GM19324 (cell line): ENCODE results near the gene RPLP2.

ENCODE experiments used
- ATAC-seq: cut with Tn5 transposase; IDR thresholded peaks from one replicate; pipeline ENCODE4 v1.9.1; 2021; ENCODE audit warnings: mild to moderate bottlenecking, moderate library complexity; ENCODE audit not compliant: unreplicated experiment, low FRiP score

RPLP2 gene

DNA sequence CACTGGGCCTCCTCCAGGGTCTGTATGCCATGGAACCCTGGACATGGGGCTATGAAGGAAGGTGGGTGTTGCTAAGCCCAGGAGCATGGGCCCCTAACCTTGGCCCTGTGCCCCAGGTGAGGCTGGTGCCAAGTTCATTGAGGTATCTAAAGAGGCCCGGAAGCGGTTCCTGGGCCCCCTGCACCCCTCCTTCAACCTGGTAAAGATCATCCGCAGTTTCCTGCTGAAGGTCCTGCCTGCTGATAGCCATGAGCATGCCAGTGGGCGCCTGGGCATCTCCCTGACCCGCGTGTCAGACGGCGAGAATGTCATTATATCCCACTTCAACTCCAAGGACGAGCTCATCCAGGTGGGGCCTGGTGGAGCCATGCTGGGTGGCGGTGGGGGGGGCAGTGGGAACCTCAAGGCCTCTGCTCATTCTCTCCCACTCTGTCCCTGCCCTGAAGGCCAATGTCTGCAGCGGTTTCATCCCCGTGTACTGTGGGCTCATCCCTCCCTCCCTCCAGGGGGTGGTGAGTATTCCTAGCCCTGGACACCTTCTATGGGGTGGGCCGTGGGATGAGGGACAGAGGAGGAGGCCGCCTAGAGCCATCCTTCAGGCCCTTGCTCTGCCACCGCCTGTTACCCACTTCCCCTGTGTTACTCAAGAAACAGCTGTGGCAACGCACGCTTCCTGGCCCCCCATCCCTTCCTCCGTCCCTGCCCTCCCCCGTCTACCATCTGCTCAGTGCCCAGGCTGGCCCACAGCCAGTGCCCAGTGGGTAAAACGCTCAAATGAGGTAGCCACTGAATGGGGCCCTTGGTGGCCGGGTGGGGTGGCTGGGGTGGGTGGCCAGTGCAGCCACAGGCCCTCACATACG is 12.0 kb downstream of the RPLP2 start:
- ATAC-seq: no peak

- ATAC-seq: no peak
Measured at GRCh38 chr11:823441-824291, 13.9 kb downstream of the RPLP2 start.

GRCh38 chr11:824292-824880 is 14.6 kb downstream of the RPLP2 start:
- no peak for ATAC-seq

GRCh38 chr11:824942-825341 is 15.2 kb downstream of the RPLP2 start:
- no peak for ATAC-seq

GRCh38 chr11:825366-826226 is 15.8 kb downstream of the RPLP2 start:
- ATAC-seq: no peak

- ATAC-seq: no peak
Measured at GRCh38 chr11:826227-826621, 16.5 kb downstream of the RPLP2 start.

DNA sequence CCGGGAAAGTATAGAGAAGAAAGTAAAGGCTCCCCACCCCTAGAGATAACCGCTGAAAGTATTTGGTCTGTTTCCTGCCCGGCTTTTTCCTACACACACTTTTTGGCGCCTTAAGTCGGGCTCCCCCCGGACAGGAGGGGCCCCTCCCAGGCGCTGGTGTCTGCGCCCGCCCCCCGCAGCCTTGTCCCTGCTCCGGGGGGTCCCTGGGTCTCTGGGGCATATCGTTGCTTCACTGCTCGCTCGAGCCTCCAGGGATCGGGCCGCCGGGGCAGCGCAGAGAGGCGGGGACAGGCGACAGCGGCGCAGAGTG is 17.0 kb downstream of the RPLP2 start:
- ATAC-seq: no peak

- peak; percentile 33 for ATAC-seq
Measured at GRCh38 chr11:827146-827896, 17.6 kb downstream of the RPLP2 start.

DNA sequence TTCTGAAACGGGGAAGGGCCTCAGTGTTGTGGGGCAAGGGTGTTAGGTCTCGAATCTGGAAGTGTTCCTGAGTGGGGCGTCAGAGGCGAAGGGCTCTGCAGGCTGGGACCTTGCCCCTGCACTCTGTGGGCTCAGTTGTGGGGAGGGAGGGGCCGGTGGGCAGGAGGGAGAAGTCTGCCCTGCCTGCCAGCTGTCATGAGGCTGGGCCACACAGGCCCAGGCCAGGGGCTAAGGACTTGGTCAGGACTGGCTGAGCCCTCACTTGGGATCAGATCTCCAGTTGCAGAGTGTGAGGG is 18.1 kb downstream of the RPLP2 start, which contains the start of gene CRACR2B:
CRACR2B (plus strand) TSS at position 23 of the 296 bp plus-strand sequence. CDS start 689 bp downstream, outside the sequence.
- no peak for ATAC-seq

DNA sequence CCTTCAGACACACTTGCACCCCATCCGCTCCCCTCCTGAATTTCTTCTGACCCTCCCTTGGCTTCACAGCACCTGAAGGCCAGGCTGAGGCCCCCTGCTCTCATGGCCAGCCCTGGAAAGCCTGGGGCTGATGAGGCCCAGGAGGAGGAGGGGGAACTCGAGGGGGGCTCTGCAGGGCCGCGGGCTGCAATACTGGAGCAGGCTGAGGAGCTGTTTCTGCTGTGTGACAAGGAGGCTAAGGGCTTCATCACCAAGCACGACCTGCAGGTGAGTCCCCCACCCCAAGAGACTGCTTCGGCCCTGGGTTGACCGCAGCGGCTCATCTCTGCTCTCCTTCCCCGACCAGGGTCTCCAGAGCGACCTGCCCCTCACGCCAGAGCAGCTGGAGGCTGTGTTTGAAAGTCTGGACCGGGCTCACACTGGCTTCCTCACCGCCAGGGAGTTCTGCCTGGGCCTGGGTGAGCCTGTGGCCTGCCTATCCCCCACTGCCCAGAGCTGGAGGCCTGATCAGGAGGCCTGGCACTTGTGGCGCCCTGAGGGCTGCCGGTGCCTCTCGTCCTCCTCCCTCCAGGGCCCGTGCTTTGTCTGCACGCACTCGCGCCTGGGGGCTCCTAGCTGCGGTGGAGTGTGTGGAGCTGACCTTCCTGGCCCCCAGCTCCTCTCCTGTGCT is 18.9 kb downstream of the RPLP2 start:
- ATAC-seq: no peak

DNA sequence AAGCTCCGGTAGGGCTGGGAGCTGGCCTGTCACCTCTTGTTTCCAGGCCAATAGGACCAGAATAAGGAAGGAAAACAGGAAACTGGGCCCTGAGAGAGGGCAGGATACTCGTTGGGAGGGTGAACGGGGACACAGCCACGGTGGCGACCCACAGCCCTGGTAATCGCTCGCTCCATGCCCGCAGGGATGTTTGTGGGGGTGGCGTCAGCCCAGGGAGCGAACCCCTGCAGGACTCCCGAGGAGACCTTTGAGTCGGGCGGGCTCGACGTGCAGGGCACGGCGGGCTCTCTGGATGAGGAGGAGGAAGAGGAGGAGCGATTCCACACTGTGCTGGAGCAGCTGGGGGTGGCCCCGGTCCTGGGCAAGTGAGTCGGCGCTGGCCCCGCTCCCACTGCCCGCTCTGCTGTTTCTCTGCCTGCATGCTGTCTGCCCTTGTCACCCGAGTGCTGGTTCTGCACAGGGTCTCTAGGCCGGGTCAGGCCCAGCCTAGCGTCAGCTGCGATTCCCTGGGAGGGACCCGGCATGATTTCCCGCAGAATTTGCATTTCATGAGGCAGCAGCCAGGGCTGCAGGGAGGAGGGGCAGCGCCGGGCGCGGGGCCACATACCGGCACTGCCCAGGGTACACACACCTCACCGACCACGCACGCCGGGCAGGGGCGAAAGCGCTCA is 19.5 kb downstream of the RPLP2 start:
- no peak for ATAC-seq

GRCh38 chr11:829847-830294 is 20.1 kb downstream of the RPLP2 start:
- no peak for ATAC-seq

DNA sequence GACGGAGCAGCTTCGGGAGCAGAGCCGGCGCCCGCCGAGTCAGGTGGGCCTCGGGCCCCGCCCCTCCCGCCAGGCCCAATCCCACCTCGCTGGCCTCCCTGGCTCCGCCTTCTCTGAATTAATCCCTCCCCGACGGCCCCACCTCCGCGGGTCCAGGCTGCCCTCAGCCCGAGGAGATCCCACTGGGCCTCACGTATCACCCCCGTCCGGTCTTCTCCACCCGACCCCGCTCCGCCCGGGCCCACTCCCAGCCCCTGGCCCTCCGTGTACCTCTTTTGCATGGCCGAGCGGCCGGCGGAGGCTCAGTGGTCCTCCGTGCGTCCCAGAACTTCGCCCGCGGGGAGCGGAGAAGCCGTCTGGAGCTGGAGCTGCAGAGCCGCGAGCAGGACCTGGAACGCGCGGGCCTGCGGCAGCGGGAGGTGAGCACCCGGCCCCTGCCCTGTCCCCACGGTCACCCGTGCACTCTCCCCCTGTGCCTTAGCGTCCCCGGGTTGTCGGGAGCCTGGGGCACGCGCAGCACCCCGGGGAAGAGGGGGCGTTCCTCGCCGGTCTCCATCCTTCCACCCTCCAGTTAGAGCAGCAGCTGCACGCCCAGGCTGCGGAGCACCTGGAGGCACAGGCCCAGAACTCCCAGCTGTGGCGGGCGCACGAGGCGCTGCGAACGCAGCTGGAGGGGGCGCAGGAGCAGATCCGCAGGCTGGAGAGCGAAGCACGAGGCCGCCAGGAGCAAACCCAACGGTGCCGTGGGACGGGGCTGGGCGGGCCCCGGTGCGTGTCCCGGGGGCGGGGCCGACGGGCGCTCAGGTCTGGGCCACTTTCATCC is 20.7 kb downstream of the RPLP2 start:
- ATAC-seq: no peak

DNA sequence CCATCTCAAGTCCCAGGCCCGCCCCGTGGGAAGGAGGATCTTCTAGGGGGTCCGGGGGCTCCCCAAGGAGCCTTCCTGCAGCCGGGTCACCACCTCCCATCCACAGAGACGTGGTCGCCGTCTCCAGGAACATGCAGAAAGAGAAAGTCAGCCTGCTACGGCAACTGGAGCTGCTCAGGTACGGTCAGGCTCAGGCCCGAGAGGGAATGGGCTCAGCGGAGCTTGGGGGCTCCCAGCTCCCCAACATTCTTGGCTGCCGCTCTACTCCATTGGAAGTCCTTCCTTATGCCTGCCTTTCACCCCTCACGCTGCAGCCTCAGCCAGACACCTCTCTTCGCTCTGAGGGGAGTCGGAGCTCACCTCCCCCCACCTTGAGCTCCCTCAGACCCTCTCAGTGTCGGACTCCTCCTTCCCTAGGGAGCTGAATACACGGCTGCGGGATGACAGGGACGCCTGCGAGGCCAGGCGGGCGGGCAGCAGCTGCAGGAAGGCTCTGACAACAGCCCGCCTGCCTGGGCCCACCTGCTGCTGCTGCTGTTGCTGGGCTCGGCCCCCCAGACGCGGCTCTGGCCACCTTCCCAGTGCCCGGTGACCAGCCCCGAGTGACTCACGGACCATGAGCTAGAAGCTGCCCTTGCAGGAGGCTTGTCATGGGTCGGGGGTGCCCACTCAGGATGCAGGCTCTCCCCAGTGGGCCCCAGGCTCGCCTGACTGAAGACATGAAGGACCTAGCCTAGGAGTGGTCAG is 21.5 kb downstream of the RPLP2 start:
- ATAC-seq: no peak

DNA sequence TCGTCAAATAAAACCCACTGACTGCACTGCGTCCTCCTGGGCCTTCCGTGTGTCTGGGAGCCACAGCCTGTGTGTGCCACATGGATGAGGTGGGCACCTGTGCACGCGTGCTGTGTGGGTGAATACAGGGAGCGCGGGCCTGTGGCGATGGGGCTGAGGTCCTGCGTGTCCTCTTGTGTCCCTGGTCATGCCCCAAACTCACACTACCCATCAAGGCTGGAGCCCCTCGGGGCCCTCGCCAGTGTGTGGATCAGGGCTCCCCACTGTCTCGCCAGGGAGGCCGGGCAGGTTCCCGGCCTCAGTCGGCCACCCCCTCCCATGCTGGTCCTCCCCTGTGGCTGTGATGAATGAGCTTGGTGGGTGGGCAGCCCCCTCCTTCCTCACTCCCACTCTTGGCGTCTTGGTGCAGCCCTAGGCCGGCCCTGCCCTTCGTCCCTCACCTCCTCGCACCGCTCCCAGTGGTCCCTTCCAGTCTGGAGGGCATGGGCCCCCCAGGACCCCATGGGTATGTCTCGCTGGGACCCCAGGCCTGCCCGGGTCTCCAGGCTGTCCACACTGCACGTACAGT is 22.3 kb downstream of the RPLP2 start:
- no peak for ATAC-seq

DNA sequence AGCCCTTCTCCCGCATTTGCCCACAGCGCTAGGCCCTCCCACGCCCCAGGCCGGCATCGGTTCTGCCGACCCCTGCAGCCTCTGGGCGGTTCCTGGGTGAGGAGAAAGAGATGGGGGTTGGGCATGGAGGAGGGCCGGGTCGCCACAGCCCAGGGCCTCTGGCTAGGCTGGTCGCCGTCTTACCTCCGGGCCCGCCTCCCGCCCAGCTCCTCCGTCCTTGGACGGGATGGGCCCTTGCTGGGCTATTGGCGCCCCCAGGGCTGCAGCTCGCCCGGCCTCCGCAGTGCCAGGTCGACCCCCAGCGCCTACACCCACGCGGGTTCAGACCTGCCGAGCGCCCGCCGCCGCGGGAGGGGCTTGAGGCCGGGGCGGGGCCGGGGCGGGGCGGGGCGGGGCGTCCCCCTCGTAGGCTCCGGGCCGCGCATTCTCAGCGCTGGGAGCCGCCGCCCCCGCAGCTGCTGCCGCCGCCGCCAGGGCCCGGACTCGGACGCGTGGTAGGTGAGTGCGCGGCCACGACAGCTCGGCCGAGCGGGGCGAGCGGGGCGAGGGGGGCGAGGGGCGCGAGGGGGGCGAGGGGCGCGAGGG is 22.9 kb downstream of the RPLP2 start, which contains the start of gene CD151:
CD151 (plus strand) TSS at position 424 of the 585 bp plus-strand sequence. CDS start 3,118 bp downstream, outside the sequence.
- ATAC-seq: peak; percentile 37
